K562 (cell line): ENCODE measurements around the gene WNK2. TPM values are rescaled to one million over a fixed set of nuclear protein-coding genes. Genes with fewer than 3 reads are reported as not detected.

Source experiments
- ATAC-seq: fragments of 200-7000 bp; cut with Tn5 transposase; 3 replicates; pipeline ENCODE4 v1.9.1; 2020; ENCODE audit warnings: moderate library complexity
- BruUV-seq: library from RNA; stranded (reverse); fragments of 400-500 nt; replicated peaks from 2 replicates; lab custom pipeline; 2021; lab: Mats Ljungman, UMichigan
- CTCF ChIA-PET: fragments of 300-600 bp; formaldehyde crosslinking; extraction: SDS; loops from one replicate; lab custom pipeline; 2021; ENCODE audit warnings: low intra/inter-chr PET ratio; lab: Yijun Ruan, JAX
- POLR2A ChIA-PET: fragments of 300-600, 350-650 bp; sonication (Branson Sonifier 250); formaldehyde crosslinking; extraction: SDS; loops from one replicate; lab custom pipeline; 2021; ENCODE audit warnings: antibody characterized with exemption, inconsistent platforms; lab: Yijun Ruan, JAX
- DNase-seq, 4 experiments: peaks; one replicate each; pipeline versions ENCODE4 v3.0.0 to v3.0.0-alpha.2; 2011 to 2018; ENCODE audit warnings: low spot score in 3 of 4, mixed read lengths in 3 of 4; ENCODE audit errors: extremely low read depth in 1 of 4
- FAIRE-seq: peaks from 2 replicates; lab custom pipeline; 2011; peaks lifted over from hg19 to GRCh38; lab: Jason Lieb, UNC
- H2AFZ ChIP-seq: 2 replicates; pipeline ENCODE4 v1.6.0; 2011; ENCODE audit warnings: low read depth, low read length, control low read depth, inconsistent platforms
- H3K27ac ChIP-seq: fragments of 200-600 bp; 3 replicates; pipeline ENCODE4 v1.8.0; 2011; ENCODE audit warnings: low read depth, mild to moderate bottlenecking, control low read depth, inconsistent platforms, low read length, moderate library complexity, mixed read lengths; ENCODE audit errors: extremely low read depth
- H3K27me3 ChIP-seq, 2 experiments: fragments of 300-600 bp in 1 of 2; 2 replicates in 1 of 2; 3 replicates in 1 of 2; pipeline versions ENCODE4 v1.6.0 to v1.8.0; 2011; ENCODE audit warnings: inconsistent platforms in 2 of 2, low read length in 2 of 2, mild to moderate bottlenecking in 1 of 2, mixed read lengths in 1 of 2, moderate library complexity in 1 of 2; ENCODE audit not compliant: control insufficient read depth in 2 of 2, insufficient read depth in 2 of 2
- H3K36me3 ChIP-seq: fragments of 300-600 bp; 3 replicates; pipeline ENCODE4 v1.8.0; 2011; ENCODE audit warnings: mild to moderate bottlenecking, low read length, inconsistent platforms; ENCODE audit not compliant: control insufficient read depth, insufficient read depth
- H3K4me1 ChIP-seq, 2 experiments: fragments of 200-600 bp in 1 of 2; replicated peaks in 1 of 2; 2 replicates in 1 of 2; 3 replicates in 1 of 2; pipeline versions ENCODE4 v1.5.1 to v1.8.0; 2011; ENCODE audit warnings: inconsistent platforms in 2 of 2, low read length in 2 of 2, mild to moderate bottlenecking in 1 of 2, mixed read lengths in 1 of 2, moderate library complexity in 1 of 2; ENCODE audit not compliant: control insufficient read depth in 2 of 2, insufficient read depth in 2 of 2
- H3K4me2 ChIP-seq: 2 replicates; pipeline ENCODE4 v1.6.1; 2011; ENCODE audit warnings: low read length, control low read depth, inconsistent platforms, mixed read lengths; ENCODE audit not compliant: insufficient read depth
- H3K4me3 ChIP-seq: fragments of 200-600 bp; sonication (generic), shearing (Covaris generic); 2 replicates; pipeline ENCODE4 v1.5.1; 2016; ENCODE audit warnings: control low read depth, inconsistent platforms
- H3K79me2 ChIP-seq: fragments of 200-600 bp; 3 replicates; pipeline ENCODE4 v1.8.0; 2011; ENCODE audit warnings: low read length, inconsistent platforms; ENCODE audit not compliant: control insufficient read depth, insufficient read depth
- H3K9ac ChIP-seq, 2 experiments: 2 replicates each; pipeline versions ENCODE4 v1.6.0 to v1.6.1; 2011; ENCODE audit warnings: low read depth in 2 of 2, low read length in 2 of 2, control low read depth in 1 of 2, inconsistent platforms in 1 of 2, mild to moderate bottlenecking in 1 of 2, mixed read lengths in 1 of 2; ENCODE audit not compliant: insufficient read depth in 1 of 2
- H3K9me1 ChIP-seq: one replicate; pipeline ENCODE4 v1.6.0; 2011; ENCODE audit warnings: inconsistent platforms, mild to moderate bottlenecking, low read length, moderate library complexity; ENCODE audit not compliant: control insufficient read depth, insufficient read depth
- H3K9me3 ChIP-seq: replicated peaks from 2 replicates; pipeline ENCODE4 v1.5.1; 2011; ENCODE audit warnings: low read depth, low read length, inconsistent platforms; ENCODE audit not compliant: control insufficient read depth, insufficient read depth
- H4K20me1 ChIP-seq: replicated peaks from 2 replicates; pipeline ENCODE4 v1.6.1; 2011; ENCODE audit warnings: low read length, inconsistent platforms, mixed read lengths; ENCODE audit not compliant: control insufficient read depth, insufficient read depth
- C11orf30 ChIP-seq: fragments of 450-650 bp; IDR thresholded peaks from 2 replicates; pipeline ENCODE4 v1.6.1; 2016; ENCODE audit warnings: low read depth, mild to moderate bottlenecking
- CSDE1 ChIP-seq, 2 experiments: fragments of 450-650 bp; IDR thresholded peaks; 2 replicates each; pipeline ENCODE4 v1.6.1; 2016; ENCODE audit warnings: mild to moderate bottlenecking in 1 of 2
- E2F8 ChIP-seq: fragments of 450-650 bp; IDR thresholded peaks from 2 replicates; pipeline ENCODE4 v1.7.1; 2018; ENCODE audit warnings: mild to moderate bottlenecking, low read depth; ENCODE audit not compliant: partially characterized antibody
- ETS2 ChIP-seq: IDR thresholded peaks from 2 replicates; pipeline ENCODE4 v1.6.1; 2016; ENCODE audit warnings: borderline replicate concordance, missing genetic modification characterization, mild to moderate bottlenecking, moderate library complexity, missing compliant biosample characterization; ENCODE audit not compliant: poor library complexity, severe bottlenecking
- ETV5 ChIP-seq: sonication (generic); formaldehyde crosslinking; IDR thresholded peaks from 2 replicates; pipeline ENCODE4 v1.4.0; 2020; ENCODE audit warnings: low read depth, mild to moderate bottlenecking, missing genetic modification reagents
- FOXO4 ChIP-seq: fragments of 450-650 bp; formaldehyde crosslinking; IDR thresholded peaks from 2 replicates; pipeline ENCODE4 v1.4.0; 2020; ENCODE audit warnings: mild to moderate bottlenecking, moderate library complexity
- FOXP1 ChIP-seq: sonication (generic); formaldehyde crosslinking; IDR thresholded peaks from 2 replicates; pipeline ENCODE4 v1.8.0; 2022; ENCODE audit warnings: mild to moderate bottlenecking, missing genetic modification reagents
- KLF13 ChIP-seq: fragments of 450-650 bp; IDR thresholded peaks from 2 replicates; pipeline ENCODE4 v1.6.1; 2016; ENCODE audit warnings: missing genetic modification characterization, low read depth, mild to moderate bottlenecking, missing compliant biosample characterization, moderate library complexity, borderline replicate concordance
- NFIC ChIP-seq: fragments of 450-650 bp; IDR thresholded peaks from 2 replicates; pipeline ENCODE4 v1.6.1; 2017; ENCODE audit warnings: mild to moderate bottlenecking, inconsistent platforms
- NFRKB ChIP-seq: fragments of 450-650 bp; IDR thresholded peaks from 2 replicates; pipeline ENCODE4 v1.6.1; 2016; ENCODE audit warnings: low read depth
- PRMT5 ChIP-seq: sonication (generic); formaldehyde crosslinking; IDR thresholded peaks from 2 replicates; pipeline ENCODE4 v1.5.0; 2020; ENCODE audit warnings: missing genetic modification reagents
- PTTG1 ChIP-seq: fragments of 450-650 bp; IDR thresholded peaks from 2 replicates; pipeline ENCODE4 v1.6.1; 2016; ENCODE audit warnings: low read depth, mild to moderate bottlenecking, missing genetic modification characterization, missing compliant biosample characterization
- RBM25 ChIP-seq: fragments of 200-400 bp; formaldehyde crosslinking; IDR thresholded peaks from 2 replicates; pipeline ENCODE4 v1.6.1; 2018; ENCODE audit warnings: low read length, low read depth, moderate library complexity; ENCODE audit not compliant: severe bottlenecking
- RBM34 ChIP-seq: fragments of 200-400 bp; formaldehyde crosslinking; IDR thresholded peaks from 2 replicates; pipeline ENCODE4 v1.6.1; 2018; ENCODE audit warnings: low read length, borderline replicate concordance; ENCODE audit not compliant: insufficient read depth
- SIRT6 ChIP-seq: IDR thresholded peaks from one replicate; pipeline ENCODE4 v1.6.1; 2012; ENCODE audit warnings: low read depth, mild to moderate bottlenecking, control low read depth, inconsistent platforms, low read length, moderate library complexity
- XRCC3 ChIP-seq: fragments of 450-650 bp; IDR thresholded peaks from 2 replicates; pipeline ENCODE4 v1.6.1; 2017; ENCODE audit warnings: mild to moderate bottlenecking, moderate library complexity
- ZFPM2 ChIP-seq: fragments of 250-450 bp; sonication (Bioruptor Pico); IDR thresholded peaks from 2 replicates; pipeline ENCODE4 v1.5.1; 2022; ENCODE audit warnings: mild to moderate bottlenecking
- ZNF146 ChIP-seq: IDR thresholded peaks from one replicate; pipeline ENCODE4 v1.6.1; 2018; ENCODE audit warnings: missing compliant biosample characterization; ENCODE audit not compliant: unreplicated experiment
- ZNF431 ChIP-seq: sonication (generic); formaldehyde crosslinking; IDR thresholded peaks from 2 replicates; pipeline ENCODE4 v1.8.0; 2022; ENCODE audit warnings: mild to moderate bottlenecking, missing genetic modification reagents
- ZNF589 ChIP-seq: fragments of 200-800 bp; sonication (Bioruptor generic); IDR thresholded peaks from 2 replicates; pipeline ENCODE4 v1.6.1; 2016; ENCODE audit warnings: low read depth, missing genetic modification characterization, missing compliant biosample characterization
- WGBS: fragments of 100-300 bp; shearing (Covaris generic); methylation state at CpG from one replicate; pipeline ENCODE4 v1.1.6; 2016; ENCODE audit warnings: low coverage, mixed read lengths; ENCODE audit not compliant: insufficient coverage; ENCODE audit errors: missing lambda C conversion rate; 5-methylcytosine and 5-hydroxymethylcytosine counted together
- in situ Hi-C: fragments of 300-500 bp; cut with MboI; formaldehyde crosslinking; loops from 4 replicates; pipeline ENCODE4 v1.15.0; 2018; ENCODE audit warnings: inconsistent platforms, mixed read lengths
- intact Hi-C: fragments of 100-400 bp; cut with micrococcal nuclease; formaldehyde crosslinking; loops from 2 replicates; pipeline ENCODE4 v1.14.2; 2022
- polyA plus RNA-seq, 8 experiments: library from polyadenylated mRNA; depleted of rRNA in 4 of 8; stranded (reverse) in 5 of 8; unstranded in 3 of 8; fragments of >200 nt; fragmentation: Nextera tagmentation in 2 of 8; fragmentation: Illumina TruSeq in 1 of 8; extraction: Ambion mirVana in 2 of 8; extraction: Trizol in 1 of 8; gene quantifications; 2 replicates each; pipeline versions ENCODE4 v1.2.1 to v1.2.3, GENCODE V29; 2011 to 2014; ENCODE audit warnings: inconsistent platforms in 1 of 8, missing spikeins in 1 of 8
- total RNA-seq, 7 experiments: library from RNA; depleted of rRNA in 6 of 7; stranded (reverse); fragments of >200 nt in 6 of 7; fragmentation: Illumina TruSeq in 2 of 7; extraction: Trizol in 2 of 7; gene quantifications; 2 replicates each; pipeline versions ENCODE4 v1.2.1 to v1.2.3, GENCODE V29; 2011 to 2021; ENCODE audit warnings: low replicate concordance in 1 of 7

The WNK2 gene
- total and polyA plus RNA-seq, 9 of the 15 experiments (the other 6 are each of a cell fraction or from before 2014, with no cell fraction given), result 0.36 to 3.3 (median 0.64) TPM; not detected in 2

- intact Hi-C loops, result no loop called here
- ATAC-seq, result no peak
- H2AFZ ChIP-seq, result no peak overlapping the region
- no TSS peak for BruUV-seq
- FAIRE-seq, result no peak
- no peak overlapping the region for H3K4me2 ChIP-seq
- no peaks in the 10 kb centered on the region for H4K20me1 ChIP-seq
- peaks cover 14 to 49% of the 10 kb centered on the region in 2 experiments; a peak in 4 of 5 replicates for H3K27me3 ChIP-seq
- peaks cover 0 to 7% of the 10 kb centered on the region in 2 experiments; a peak in 2 of 5 replicates for H3K4me1 ChIP-seq
- no peaks in the 10 kb centered on the region for H3K36me3 ChIP-seq
- no peaks in the 10 kb centered on the region for H3K9me3 ChIP-seq
- no peak overlapping the region for H3K4me3 ChIP-seq
- H3K9me1 ChIP-seq, result no peaks in the 10 kb centered on the region
- WGBS, result 19% methylated on average over 9 of the region's 9 CpGs
- H3K79me2 ChIP-seq, result no peaks in the 10 kb centered on the region
- H3K27ac ChIP-seq, result no peak overlapping the region
- in situ Hi-C loops, result loop anchor here (25.0 kb wide), 1 partner anchor 303 kb away; no protein-coding TSS in a partner anchor
- CTCF ChIA-PET, result no interaction called here
- no peak for DNase-seq
- H3K9ac ChIP-seq, result no peak overlapping the region
- POLR2A ChIA-PET, result interaction anchor here (0.6 to 0.7 kb wide), 3 partner anchors 12 to 265 kb away, joined by 3 read pairs; no protein-coding TSS in a partner anchor
- no peak for TF ChIP-seq ZNF589 (CRISPR knock-in tag)
- no peak for TF ChIP-seq C11orf30
- TF ChIP-seq SIRT6, result no peak
- no peak for TF ChIP-seq CSDE1 (IDR thresholded peaks at IDR 0.05)
- no peak for TF ChIP-seq NFRKB
- no peak for TF ChIP-seq PRMT5 (CRISPR knock-in tag)
- no peak for TF ChIP-seq ETS2 (tag)
- no peak for TF ChIP-seq RBM25
- TF ChIP-seq RBM34, result no peak
- TF ChIP-seq ZNF146 (CRISPR knock-in tag), result no peak
- TF ChIP-seq PTTG1, result no peak
- no peak for TF ChIP-seq KLF13 (tag)
- TF ChIP-seq FOXP1 (CRISPR knock-in tag), result no peak
- no peak for TF ChIP-seq FOXO4 (CRISPR knock-in tag)
- TF ChIP-seq XRCC3, result no peak
- no peak for TF ChIP-seq ZNF431 (CRISPR knock-in tag)
- TF ChIP-seq E2F8, result no peak
- no peak for TF ChIP-seq ZFPM2 (CRISPR knock-in tag)
- no peak for TF ChIP-seq NFIC
- TF ChIP-seq ETV5 (CRISPR knock-in tag), result no peak
- TF ChIP-seq, all 486 proteins: peak for 0
These were observed 131.2 kb downstream of the WNK2 start for GRCh38 chr9:93315118-93315517.
